Parathyroid adenoma (tissue), 2 donors: ENCODE results near the gene IFI6.

ENCODE experiments used
- H2AFZ ChIP-seq: fragments of 300-600 bp; sonication (generic); one replicate; pipeline ENCODE4 v1.7.0; 2017; ENCODE audit warnings: antibody characterized with exemption, mild to moderate bottlenecking
- H3K27ac ChIP-seq: fragments of 300-600 bp; sonication (generic); one replicate; pipeline ENCODE4 v1.7.0; 2017
- H3K27me3 ChIP-seq: fragments of 300-600 bp; sonication (generic); one replicate; pipeline ENCODE4 v1.7.0; 2017; ENCODE audit warnings: low read length; ENCODE audit not compliant: control insufficient read depth, insufficient read depth
- H3K36me3 ChIP-seq: fragments of 300-600 bp; sonication (generic); one replicate; pipeline ENCODE4 v1.7.0; 2017; ENCODE audit warnings: low read length; ENCODE audit not compliant: control insufficient read depth, insufficient read depth
- H3K4me1 ChIP-seq: fragments of 300-600 bp; sonication (generic); one replicate; pipeline ENCODE4 v1.7.0; 2017; ENCODE audit warnings: control low read depth
- H3K4me2 ChIP-seq: fragments of 300-600 bp; sonication (generic); one replicate; pipeline ENCODE4 v1.7.0; 2017; ENCODE audit warnings: low read length
- H3K4me3 ChIP-seq: fragments of 300-600 bp; sonication (generic); one replicate; pipeline ENCODE4 v1.7.0; 2017; ENCODE audit warnings: low read depth, low read length
- H3K79me2 ChIP-seq: fragments of 300-600 bp; sonication (generic); one replicate; pipeline ENCODE4 v1.7.0; 2017; ENCODE audit warnings: control low read depth
- H3K9ac ChIP-seq: fragments of 300-600 bp; sonication (generic); one replicate; pipeline ENCODE4 v1.7.0; 2017; ENCODE audit warnings: mild to moderate bottlenecking
- H3K9me3 ChIP-seq: fragments of 300-600 bp; sonication (generic); one replicate; pipeline ENCODE4 v1.7.0; 2017; ENCODE audit warnings: low read length; ENCODE audit not compliant: control insufficient read depth
- TF ChIP-seq, protein P1 (sequence below): fragments of 300-600 bp; sonication (generic); IDR thresholded peaks from one replicate; pipeline ENCODE4 v1.7.0; 2017; ENCODE audit warnings: antibody characterized with exemption, mild to moderate bottlenecking
- donor health status: primary hyperparathyroidism.

Gene IFI6

GRCh38 chr1:27634985-27635367, 37.0 kb downstream of the IFI6 start, which contains the start of gene FGR:
FGR (minus strand) TSS chr1:27635185; CDS start chr1:27623916, 11,269 bp downstream.
- H3K4me3 ChIP-seq, result peak within 1 kb of the TSS; percentile 47
- H3K9ac ChIP-seq, result no peak within 1 kb of the TSS
- H3K4me1 ChIP-seq, result no peaks in the 10 kb centered on the region
- H3K27ac ChIP-seq, result peak within 1 kb of the TSS; percentile 74
- no peaks in the 10 kb centered on the region for H3K9me3 ChIP-seq
- peak within 1 kb of the TSS; percentile 74 for H2AFZ ChIP-seq
- no peaks in the 10 kb centered on the region for H3K36me3 ChIP-seq
- no peaks in the 10 kb centered on the region for H3K79me2 ChIP-seq
- H3K4me2 ChIP-seq, result peak within 1 kb of the TSS; percentile 63
- no peaks in the 10 kb centered on the region for H3K27me3 ChIP-seq
- TF ChIP-seq, protein P1, sequence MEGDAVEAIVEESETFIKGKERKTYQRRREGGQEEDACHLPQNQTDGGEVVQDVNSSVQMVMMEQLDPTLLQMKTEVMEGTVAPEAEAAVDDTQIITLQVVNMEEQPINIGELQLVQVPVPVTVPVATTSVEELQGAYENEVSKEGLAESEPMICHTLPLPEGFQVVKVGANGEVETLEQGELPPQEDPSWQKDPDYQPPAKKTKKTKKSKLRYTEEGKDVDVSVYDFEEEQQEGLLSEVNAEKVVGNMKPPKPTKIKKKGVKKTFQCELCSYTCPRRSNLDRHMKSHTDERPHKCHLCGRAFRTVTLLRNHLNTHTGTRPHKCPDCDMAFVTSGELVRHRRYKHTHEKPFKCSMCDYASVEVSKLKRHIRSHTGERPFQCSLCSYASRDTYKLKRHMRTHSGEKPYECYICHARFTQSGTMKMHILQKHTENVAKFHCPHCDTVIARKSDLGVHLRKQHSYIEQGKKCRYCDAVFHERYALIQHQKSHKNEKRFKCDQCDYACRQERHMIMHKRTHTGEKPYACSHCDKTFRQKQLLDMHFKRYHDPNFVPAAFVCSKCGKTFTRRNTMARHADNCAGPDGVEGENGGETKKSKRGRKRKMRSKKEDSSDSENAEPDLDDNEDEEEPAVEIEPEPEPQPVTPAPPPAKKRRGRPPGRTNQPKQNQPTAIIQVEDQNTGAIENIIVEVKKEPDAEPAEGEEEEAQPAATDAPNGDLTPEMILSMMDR, result no peak

- no peaks in the 10 kb centered on the region for H3K4me1 ChIP-seq
Observed at GRCh38 chr1:27634177-27634984, 37.6 kb downstream of the IFI6 start.

GRCh38 chr1:27633640-27634176, 38.3 kb downstream of the IFI6 start:
- Histone ChIP-seq H3K4me3 (peak overlapping the region; percentile 47), H3K4me2 (peak overlapping the region; percentile 63), H3K9me3 (no peaks in the 10 kb centered on the region), H3K9ac (no peak overlapping the region), H2AFZ (peak overlapping the region; percentile 74), H3K27ac (peak overlapping the region; percentile 74), H3K36me3 (no peaks in the 10 kb centered on the region), H3K4me1 (peaks cover under 1% of the 10 kb centered on the region), H3K79me2 (no peaks in the 10 kb centered on the region), H3K27me3 (no peaks in the 10 kb centered on the region)
- TF ChIP-seq, protein P1, result no peak

More at GRCh38 chr1:27634177-27634984, 37.6 kb downstream of the IFI6 start:
- Histone ChIP-seq H3K79me2 (no peaks in the 10 kb centered on the region), H3K4me2 (peak overlapping the region; percentile 63), H3K4me3 (peak overlapping the region; percentile 47), H2AFZ (peak overlapping the region; percentile 74), H3K9me3 (no peaks in the 10 kb centered on the region), H3K27ac (peak overlapping the region; percentile 74), H3K36me3 (no peaks in the 10 kb centered on the region), H3K27me3 (no peaks in the 10 kb centered on the region), H3K9ac (no peak overlapping the region)
- TF ChIP-seq, protein P1, result no peak

- no peak overlapping the region for H2AFZ ChIP-seq
- peaks cover 3% of the 10 kb centered on the region for H3K4me1 ChIP-seq
- H3K79me2 ChIP-seq, result no peaks in the 10 kb centered on the region
- no peak overlapping the region for H3K9ac ChIP-seq
- H3K27me3 ChIP-seq, result no peaks in the 10 kb centered on the region
- peak overlapping the region; percentile 74 for H3K27ac ChIP-seq
- no peaks in the 10 kb centered on the region for H3K9me3 ChIP-seq
- no peaks in the 10 kb centered on the region for H3K36me3 ChIP-seq
- H3K4me3 ChIP-seq, result no peak overlapping the region
- no peak overlapping the region for H3K4me2 ChIP-seq
- TF ChIP-seq, protein P1, result no peak
Observed at GRCh38 chr1:27633298-27633610, 38.7 kb downstream of the IFI6 start.
